ENCODE results near the gene SF1. TPM values are rescaled to one million over a fixed set of nuclear protein-coding genes. Genes with fewer than 3 reads are reported as not detected.
"Not testable (repeated sequence)": the region's sequence is repeated elsewhere in the genome, so short reads cannot be mapped to it uniquely, and the experiment has no call there.

The SF1 gene, protein sequence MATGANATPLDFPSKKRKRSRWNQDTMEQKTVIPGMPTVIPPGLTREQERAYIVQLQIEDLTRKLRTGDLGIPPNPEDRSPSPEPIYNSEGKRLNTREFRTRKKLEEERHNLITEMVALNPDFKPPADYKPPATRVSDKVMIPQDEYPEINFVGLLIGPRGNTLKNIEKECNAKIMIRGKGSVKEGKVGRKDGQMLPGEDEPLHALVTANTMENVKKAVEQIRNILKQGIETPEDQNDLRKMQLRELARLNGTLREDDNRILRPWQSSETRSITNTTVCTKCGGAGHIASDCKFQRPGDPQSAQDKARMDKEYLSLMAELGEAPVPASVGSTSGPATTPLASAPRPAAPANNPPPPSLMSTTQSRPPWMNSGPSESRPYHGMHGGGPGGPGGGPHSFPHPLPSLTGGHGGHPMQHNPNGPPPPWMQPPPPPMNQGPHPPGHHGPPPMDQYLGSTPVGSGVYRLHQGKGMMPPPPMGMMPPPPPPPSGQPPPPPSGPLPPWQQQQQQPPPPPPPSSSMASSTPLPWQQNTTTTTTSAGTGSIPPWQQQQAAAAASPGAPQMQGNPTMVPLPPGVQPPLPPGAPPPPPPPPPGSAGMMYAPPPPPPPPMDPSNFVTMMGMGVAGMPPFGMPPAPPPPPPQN
- total RNA-seq (2014; rRNA removed; shearing (Covaris generic)) = 83.7 and 138 TPM in 2 replicates

GRCh38 chr11:64778473-64779298 lies at the start of gene SF1:
Gene SF1, minus strand, starts transcription at chr11:64778542. Its CDS starts 150 bp downstream, at chr11:64778392.
- DNase-seq (ENCODE audit: low read depth) = peak; percentile 100

GRCh38 chr11:64827451-64827839 lies 49.1 kb upstream of the SF1 start:
- no peak for DNase-seq (ENCODE audit: low read depth)

- DNase-seq (ENCODE audit: low read depth) = no peak
Measured at GRCh38 chr11:64826578-64827450, 48.5 kb upstream of the SF1 start.

- DNase-seq (ENCODE audit: low read depth) = no peak
Measured at GRCh38 chr11:64826062-64826461, 47.7 kb upstream of the SF1 start.

DNA sequence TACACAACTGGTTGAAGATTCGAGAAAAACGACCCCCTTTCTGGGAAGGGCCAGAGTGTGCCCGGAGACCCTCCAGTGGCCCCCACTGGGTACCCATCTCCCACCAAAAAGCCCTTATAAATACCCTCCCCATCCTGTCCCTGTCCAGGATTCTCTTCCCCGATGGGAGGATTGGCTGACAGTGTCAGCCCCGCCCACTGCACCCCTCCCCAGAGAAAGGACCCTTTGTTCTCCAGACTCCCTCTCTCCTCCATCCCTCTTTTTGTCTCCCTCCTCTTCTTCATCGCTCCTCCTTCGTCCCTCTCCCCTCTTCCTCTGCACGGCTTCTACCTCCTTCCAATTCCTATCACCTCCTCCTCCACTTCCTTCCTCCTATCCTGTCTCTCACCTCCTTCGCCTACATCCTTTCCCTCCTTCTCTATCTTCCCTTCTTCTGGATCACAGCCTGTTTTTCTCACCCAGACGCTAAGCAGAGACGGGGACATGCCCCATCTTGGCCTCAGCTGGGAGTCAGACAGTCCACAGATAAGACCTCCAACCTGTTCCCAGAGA lies 45.3 kb upstream of the SF1 start:
- DNase-seq (ENCODE audit: low read depth) = no peak

GRCh38 chr11:64817476-64817875 lies 39.1 kb upstream of the SF1 start:
- no peak for DNase-seq (ENCODE audit: low read depth)

DNA sequence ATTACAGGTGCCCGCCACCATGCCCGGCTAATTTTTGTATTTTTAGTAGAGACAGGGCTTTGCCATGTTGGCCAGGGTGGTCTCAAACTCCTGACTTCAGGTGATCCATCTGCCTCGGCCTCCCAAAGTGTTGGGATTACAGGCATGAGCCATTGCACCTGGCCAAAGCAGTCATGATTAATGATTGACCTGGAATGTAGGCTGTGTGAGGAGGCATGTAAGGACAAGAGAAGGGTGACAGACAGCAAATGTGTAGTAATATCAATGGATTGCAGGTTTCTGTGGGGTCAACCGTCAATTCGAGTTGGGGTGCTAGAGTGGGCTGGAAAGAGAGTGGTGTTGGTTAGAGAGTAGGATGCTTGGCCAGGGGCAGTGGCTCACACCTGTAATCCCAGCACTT lies 37.1 kb upstream of the SF1 start:
- not testable (repeated sequence) for DNase-seq (ENCODE audit: low read depth)

- DNase-seq (ENCODE audit: low read depth) = peak; percentile 31
Measured at GRCh38 chr11:64814712-64815187, 36.4 kb upstream of the SF1 start.

- no peak for DNase-seq (ENCODE audit: low read depth)
Measured at GRCh38 chr11:64813826-64814225, 35.5 kb upstream of the SF1 start.

- DNase-seq (ENCODE audit: low read depth) = no peak
Measured at GRCh38 chr11:64810891-64811272, 32.5 kb upstream of the SF1 start.

GRCh38 chr11:64810271-64810890 lies 32.0 kb upstream of the SF1 start, which contains the start of gene MEN1:
Gene MEN1, minus strand, starts transcription at chr11:64810551. Its CDS starts 442 bp downstream, at chr11:64810109.
- peak; percentile 96 for DNase-seq (ENCODE audit: low read depth)

- DNase-seq (ENCODE audit: low read depth) = no peak
Measured at GRCh38 chr11:64809781-64810241, 31.5 kb upstream of the SF1 start.

- DNase-seq (ENCODE audit: low read depth) = no peak
Measured at GRCh38 chr11:64805481-64805880, 27.1 kb upstream of the SF1 start.

- no peak for DNase-seq (ENCODE audit: low read depth)
Measured at GRCh38 chr11:64804346-64805210, 26.2 kb upstream of the SF1 start.

GRCh38 chr11:64803846-64804345 lies 25.6 kb upstream of the SF1 start:
- no peak for DNase-seq (ENCODE audit: low read depth)

- peak; percentile 88 for DNase-seq (ENCODE audit: low read depth)
Measured at GRCh38 chr11:64803158-64803845, 25.0 kb upstream of the SF1 start, which contains the start of gene MAP4K2. Gene MAP4K2, minus strand, starts transcription at chr11:64803214. Its CDS starts 65 bp downstream, at chr11:64803149.

DNA sequence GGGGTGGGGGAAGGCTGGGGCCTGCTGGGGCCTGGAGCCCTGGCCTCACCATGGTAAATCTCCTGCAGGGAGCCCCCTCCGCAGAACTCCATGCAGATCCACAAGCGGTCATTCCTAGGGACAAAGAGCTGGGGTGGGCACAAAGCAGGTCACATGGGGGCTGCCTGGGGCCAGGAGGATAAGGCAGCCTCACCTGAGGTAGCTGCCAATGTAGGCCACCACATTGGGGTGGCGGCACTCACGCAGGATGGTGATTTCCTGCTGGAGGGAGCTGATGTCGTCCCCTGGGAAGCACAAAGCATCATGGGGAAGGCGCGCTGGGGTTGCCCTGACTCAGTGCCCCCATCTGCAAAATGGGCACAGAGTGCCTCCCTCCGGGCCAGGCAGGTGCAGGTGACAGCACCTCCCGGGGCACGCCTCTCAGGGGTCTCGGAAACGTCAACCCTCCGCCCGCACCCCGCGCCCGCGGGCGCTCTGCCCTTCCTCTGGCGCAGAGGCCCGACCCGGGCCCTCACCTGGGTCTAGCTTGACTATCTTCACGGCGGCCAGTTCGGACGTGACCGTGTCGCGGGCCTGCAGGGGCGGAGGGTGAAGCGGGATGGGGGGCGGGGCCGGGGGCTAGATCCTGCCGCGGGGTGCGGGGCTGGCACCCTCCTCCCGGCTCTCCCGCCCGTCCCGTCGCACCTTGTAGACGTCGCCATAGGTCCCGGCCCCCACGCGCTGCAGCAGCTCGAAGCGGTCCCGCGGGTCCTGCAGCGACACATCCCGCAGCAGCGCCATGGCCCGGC lies 24.2 kb upstream of the SF1 start:
- DNase-seq (ENCODE audit: low read depth) = no peak

Measured in M059J (cell line).